Myocyte (in vitro differentiated cells): ENCODE measurements around the gene TMEM229A. TPM values are rescaled to one million over a fixed set of nuclear protein-coding genes. Genes with fewer than 3 reads are reported as not detected.
"Not testable (repeated sequence)": the region's sequence is repeated elsewhere in the genome, so short reads cannot be mapped to it uniquely, and the experiment has no call there.

ENCODE experiments used
- DNase-seq: peaks from one replicate; pipeline ENCODE4 v3.0.0-alpha.2; 2012; ENCODE audit warnings: low read depth
- polyA plus RNA-seq: library from polyadenylated mRNA; unstranded; fragments of >200 nt; gene quantifications from one replicate; pipeline ENCODE4 v1.2.1, GENCODE V29; 2012; ENCODE audit warnings: missing spikeins
- total RNA-seq: library from RNA; depleted of rRNA; stranded (reverse); fragments of >200 nt; gene quantifications from 2 replicates; pipeline ENCODE4 v1.2.3, GENCODE V29; 2014

Gene TMEM229A
- not detected in 2 replicates for total RNA-seq
- polyA plus RNA-seq, result not detected

- peak; percentile 11 for DNase-seq
Observed at GRCh38 chr7:124032369-124033094, at the start of gene TMEM229A. Gene TMEM229A (minus strand): TSS chr7:124033067. CDS start chr7:124033003, 64 bp downstream.

- not testable (repeated sequence) for DNase-seq
Observed at GRCh38 chr7:124082234-124082633, 49.4 kb upstream of the TMEM229A start.

- DNase-seq, result no peak
Observed at GRCh38 chr7:124077546-124077945, 44.7 kb upstream of the TMEM229A start.

GRCh38 chr7:124076841-124077240 is 44.0 kb upstream of the TMEM229A start:
- DNase-seq, result no peak

GRCh38 chr7:124074007-124074406 is 41.1 kb upstream of the TMEM229A start:
- no peak for DNase-seq

GRCh38 chr7:124073310-124073645 is 40.4 kb upstream of the TMEM229A start:
- DNase-seq, result no peak

GRCh38 chr7:124072603-124073309 is 39.9 kb upstream of the TMEM229A start:
- peak; percentile 9 for DNase-seq

- no peak for DNase-seq
Observed at GRCh38 chr7:124071843-124072242, 39.0 kb upstream of the TMEM229A start.

GRCh38 chr7:124062171-124062570 is 29.3 kb upstream of the TMEM229A start:
- no peak for DNase-seq

GRCh38 chr7:124060528-124060927 is 27.7 kb upstream of the TMEM229A start:
- DNase-seq, result no peak

GRCh38 chr7:124059375-124059774 is 26.5 kb upstream of the TMEM229A start:
- no peak for DNase-seq

GRCh38 chr7:124058515-124058914 is 25.6 kb upstream of the TMEM229A start:
- DNase-seq, result no peak

- DNase-seq, result no peak
Observed at GRCh38 chr7:124057872-124058271, 25.0 kb upstream of the TMEM229A start.

GRCh38 chr7:124056234-124056633 is 23.4 kb upstream of the TMEM229A start:
- no peak for DNase-seq

- no peak for DNase-seq
Observed at GRCh38 chr7:124051681-124052377, 19.0 kb upstream of the TMEM229A start.

GRCh38 chr7:124042826-124043225 is 10.0 kb upstream of the TMEM229A start:
- DNase-seq, result no peak

- DNase-seq, result no peak
Observed at GRCh38 chr7:124041439-124041838, 8.6 kb upstream of the TMEM229A start.

- not testable (repeated sequence) for DNase-seq
Observed at GRCh38 chr7:124037902-124038301, 5.0 kb upstream of the TMEM229A start.

- no peak for DNase-seq
Observed at GRCh38 chr7:124035706-124036105, 2.8 kb upstream of the TMEM229A start.

GRCh38 chr7:124034754-124035100 is 1.9 kb upstream of the TMEM229A start:
- DNase-seq, result no peak

- DNase-seq, result no peak
Observed at GRCh38 chr7:124033807-124034753, 1.2 kb upstream of the TMEM229A start.
